GM13977 (cell line): ENCODE results near the gene SLC9A9.
"Not testable (repeated sequence)": the region's sequence is repeated elsewhere in the genome, so short reads cannot be mapped to it uniquely, and the experiment has no call there.

Experiments
- DNase-seq: peaks from one replicate; pipeline ENCODE4 v3.0.0; 2012; ENCODE audit warnings: low spot score
- CTCF ChIP-seq: IDR thresholded peaks from 2 replicates; pipeline ENCODE4 v1.5.1; 2012; ENCODE audit warnings: mild to moderate bottlenecking, control low read depth; ENCODE audit not compliant: insufficient read depth; ENCODE audit errors: extremely low read depth, missing control alignments
- in situ Hi-C: fragments of 300-500 bp; cut with MboI; formaldehyde crosslinking; loops from one replicate; pipeline ENCODE4 v1.12.0; 2022; ENCODE audit warnings: low sequenced_read_pairs, low pct_unique_long_range_greater_than_20kb, mixed read lengths, inconsistent platforms; ENCODE audit not compliant: unreplicated experiment

Gene SLC9A9

DNA sequence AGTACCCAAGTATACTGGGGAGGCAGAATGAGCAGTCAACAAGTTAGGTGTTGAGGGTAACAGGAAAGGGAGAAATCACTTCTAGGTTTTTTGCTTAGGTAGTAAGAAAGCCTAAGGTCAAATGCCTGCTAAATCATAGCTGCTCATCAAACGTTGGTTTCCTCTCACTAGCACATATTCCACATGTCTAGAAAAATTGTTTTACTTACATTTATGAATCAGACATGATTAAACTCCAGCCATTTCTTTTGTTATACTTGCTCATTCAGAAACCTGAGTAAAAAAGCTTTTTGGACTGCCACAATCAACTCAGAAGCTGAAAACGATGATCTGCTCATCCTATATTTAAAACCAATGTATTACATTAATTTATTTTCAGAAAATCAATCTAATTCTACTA, 40.2 kb downstream of the SLC9A9 start:
- DNase-seq = no peak
- TF ChIP-seq CTCF = no peak
- in situ Hi-C loops = no loop called here

- DNase-seq = no peak
- no peak for TF ChIP-seq CTCF
- in situ Hi-C loops = no loop called here
Observed at GRCh38 chr3:143806038-143806437, 42.2 kb downstream of the SLC9A9 start.

DNA sequence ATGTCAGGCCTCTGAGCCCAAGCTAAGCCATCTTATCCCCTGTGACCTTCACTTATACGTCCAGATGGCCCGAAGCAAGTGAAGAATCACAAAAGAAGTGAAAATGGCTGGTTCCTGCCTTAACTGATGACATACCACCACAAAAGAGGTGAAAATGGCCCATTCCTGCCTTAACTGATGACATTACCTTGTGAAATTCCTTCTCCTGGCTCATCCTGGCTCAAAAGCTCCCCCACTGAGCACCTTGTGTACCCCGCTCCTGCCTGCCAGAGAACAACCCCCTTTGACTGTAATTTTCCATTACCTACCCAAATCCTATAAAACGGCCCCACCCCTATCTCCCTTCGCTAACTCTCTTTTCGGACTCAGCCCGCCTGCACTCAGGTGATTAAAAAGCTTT, 42.8 kb downstream of the SLC9A9 start:
- DNase-seq, in situ Hi-C loops: not testable (repeated sequence)

DNA sequence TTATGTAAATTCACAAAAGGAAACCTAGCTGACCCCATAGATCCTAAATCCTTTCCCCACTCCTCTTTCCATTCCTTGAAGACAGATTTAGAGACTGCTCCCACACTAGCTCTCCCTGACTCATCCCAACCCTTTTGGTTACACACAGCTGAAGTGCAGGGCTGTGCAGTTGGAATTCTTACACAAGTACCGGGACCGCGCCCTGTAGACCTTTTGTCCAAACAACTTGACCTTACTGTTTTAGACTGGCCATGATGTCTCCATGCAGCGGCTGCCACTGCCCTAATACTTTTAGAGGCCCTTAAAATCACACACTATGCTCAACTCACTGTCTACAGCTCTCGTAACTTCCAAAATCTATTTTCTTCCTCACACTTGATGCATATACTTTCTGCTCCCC, 47.2 kb downstream of the SLC9A9 start:
- DNase-seq, in situ Hi-C loops: not testable (repeated sequence)

GRCh38 chr3:143798151-143798550, 50.1 kb downstream of the SLC9A9 start:
- in situ Hi-C loops, DNase-seq: not testable (repeated sequence)

- no peak for DNase-seq
- TF ChIP-seq CTCF = no peak
- in situ Hi-C loops = no loop called here
Observed at GRCh38 chr3:143795874-143796273, 52.4 kb downstream of the SLC9A9 start.

- no peak for TF ChIP-seq CTCF
- DNase-seq = no peak
- in situ Hi-C loops = no loop called here
Observed at GRCh38 chr3:143794793-143795462, 53.3 kb downstream of the SLC9A9 start.

GRCh38 chr3:143793971-143794370, 54.3 kb downstream of the SLC9A9 start:
- in situ Hi-C loops = no loop called here
- DNase-seq = no peak
- no peak for TF ChIP-seq CTCF
